CD4-positive, alpha-beta memory T cell (primary cell): ENCODE measurements around the gene TINAGL1. TPM values are rescaled to one million over a fixed set of nuclear protein-coding genes. Genes with fewer than 3 reads are reported as not detected.

Source experiments
- CTCF ChIA-PET: fragments of 350-600 bp; sonication (Branson Sonifier 250); formaldehyde crosslinking; loops from one replicate; lab custom pipeline; 2021; ENCODE audit warnings: inconsistent platforms; ENCODE audit not compliant: partially characterized antibody; lab: Charles Lee
- POLR2A ChIA-PET: fragments of 350-600 bp; sonication (Branson Sonifier 250); formaldehyde crosslinking; loops from one replicate; lab custom pipeline; 2021; ENCODE audit not compliant: partially characterized antibody; lab: Charles Lee
- DNase-seq, 5 donors: peaks; one replicate each; pipeline versions ENCODE4 v3.0.0 to v3.0.0-alpha.2; 2020 to 2022; ENCODE audit warnings: mixed read lengths in 1 of 5
- H3K27ac ChIP-seq: one replicate; pipeline ENCODE4 v1.7.0; 2013; ENCODE audit warnings: low read depth, low read length
- H3K27me3 ChIP-seq: 2 replicates; pipeline ENCODE4 v1.7.0; 2013; ENCODE audit warnings: mild to moderate bottlenecking, low read length, moderate library complexity; ENCODE audit not compliant: insufficient read depth
- H3K36me3 ChIP-seq: 2 replicates; pipeline ENCODE4 v1.7.0; 2013; ENCODE audit warnings: mild to moderate bottlenecking, low read length, moderate library complexity; ENCODE audit not compliant: insufficient read depth
- H3K4me1 ChIP-seq: 2 replicates; pipeline ENCODE4 v1.7.0; 2013; ENCODE audit warnings: mild to moderate bottlenecking, low read length, moderate library complexity; ENCODE audit not compliant: insufficient read depth
- H3K4me3 ChIP-seq, 2 donors: one replicate each; pipeline ENCODE4 v1.7.0; 2013; ENCODE audit warnings: low read length in 2 of 2, mild to moderate bottlenecking in 1 of 2
- H3K9me3 ChIP-seq, 2 donors: one replicate each; pipeline ENCODE4 v1.7.0; 2013; ENCODE audit warnings: low read length in 2 of 2, control low read depth in 1 of 2; ENCODE audit not compliant: control insufficient read depth in 1 of 2
- H3K27ac Mint-ChIP-seq, 7 donors: one replicate each; pipeline ENCODE4 v1.8.0; 2020 to 2021; ENCODE audit warnings: mixed read lengths in 7 of 7, mild to moderate bottlenecking in 6 of 7, inconsistent platforms in 3 of 7, moderate library complexity in 3 of 7
- H3K27me3 Mint-ChIP-seq, 2 donors: one replicate each; pipeline ENCODE4 v1.8.0; 2020 to 2021; ENCODE audit warnings: mixed read lengths in 2 of 2
- H3K36me3 Mint-ChIP-seq, 2 donors: one replicate each; pipeline ENCODE4 v1.8.0; 2020 to 2021; ENCODE audit warnings: mixed read lengths in 2 of 2, inconsistent platforms in 1 of 2, mild to moderate bottlenecking in 1 of 2
- H3K4me1 Mint-ChIP-seq, 4 donors: one replicate each; pipeline ENCODE4 v1.8.0; 2020 to 2021; ENCODE audit warnings: mixed read lengths in 4 of 4, mild to moderate bottlenecking in 1 of 4
- H3K4me3 Mint-ChIP-seq, 8 donors: one replicate each; pipeline ENCODE4 v1.8.0; 2020 to 2021; ENCODE audit warnings: mixed read lengths in 8 of 8, mild to moderate bottlenecking in 7 of 8, moderate library complexity in 6 of 8, inconsistent platforms in 3 of 8
- H3K9me3 Mint-ChIP-seq, 8 donors: one replicate each; pipeline ENCODE4 v1.8.0; 2020 to 2021; ENCODE audit warnings: mixed read lengths in 8 of 8, mild to moderate bottlenecking in 5 of 8, inconsistent platforms in 3 of 8, moderate library complexity in 1 of 8
- intact Hi-C: fragments of 100-400 bp; cut with micrococcal nuclease; formaldehyde crosslinking; loops from one replicate; pipeline ENCODE4 v1.15.1; 2023
- polyA plus RNA-seq, 2 donors: library from polyadenylated mRNA; unstranded; fragments of 300-500 nt; fragmentation: Illumina TruSeq; gene quantifications; one replicate each; pipeline ENCODE4 v1.2.3, GENCODE V29; 2021
- total RNA-seq, 2 experiments: library from RNA; stranded (reverse); gene quantifications; one replicate each; pipeline ENCODE4 v1.2.3, GENCODE V29; 2021

The TINAGL1 gene
- total and polyA plus RNA-seq, 4 experiments from 2014 or later: not detected

GRCh38 chr1:31573261-31573660 is 3.1 kb upstream of the TINAGL1 start:
- Histone ChIP-seq H3K4me3 (no peak overlapping the region), H3K9me3 (no peaks in the 10 kb centered on the region), H3K27ac (no peak overlapping the region), H3K4me1 (no peaks in the 10 kb centered on the region), H3K27me3 (no peaks in the 10 kb centered on the region), H3K36me3 (no peaks in the 10 kb centered on the region)
- CTCF ChIA-PET: no interaction called here
- Mint-ChIP-seq H3K4me3 (no peak overlapping the region), H3K27me3 (peaks cover 16 to 18% of the 10 kb centered on the region in 2 donors), H3K36me3 (no peaks in the 10 kb centered on the region), H3K4me1 (peaks cover 0 to 4% (median under 1%) of the 10 kb centered on the region in 4 donors), H3K27ac (no peak overlapping the region), H3K9me3 (no peaks in the 10 kb centered on the region)
- POLR2A ChIA-PET: no interaction called here
- intact Hi-C loops: no loop called here
- no peak for DNase-seq

DNA sequence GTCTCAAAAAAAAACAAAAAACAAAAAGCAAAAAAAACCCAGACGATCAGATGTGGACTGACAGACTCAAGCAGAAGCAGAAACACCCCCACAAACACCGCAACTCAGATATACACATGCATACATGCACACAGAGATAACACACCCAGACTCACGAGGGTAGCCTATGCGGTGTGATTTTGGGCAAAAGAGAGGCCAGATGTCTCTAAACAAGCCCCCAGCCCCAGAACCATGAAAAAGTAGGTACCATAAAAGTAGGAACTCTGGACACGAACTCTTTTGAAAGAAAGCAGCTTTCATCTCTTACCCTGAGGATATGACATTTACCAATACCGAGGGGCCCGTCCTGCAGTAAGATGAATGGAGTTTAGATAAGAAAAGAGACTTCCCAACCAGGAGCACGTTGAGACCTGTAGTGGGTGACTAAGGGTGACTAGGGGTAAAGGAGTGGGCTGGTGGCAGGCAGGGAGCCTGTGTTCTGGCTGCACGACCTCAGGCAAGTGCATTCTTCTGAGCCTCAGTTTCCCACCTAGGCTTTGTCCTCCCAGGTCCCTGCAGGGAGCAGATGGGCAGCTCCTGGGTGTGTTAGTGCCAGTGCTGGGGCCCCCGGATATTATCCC is 1.5 kb upstream of the TINAGL1 start:
- H3K36me3 Mint-ChIP-seq: no peaks in the 10 kb centered on the region
- H3K4me3 Mint-ChIP-seq: no peak overlapping the region
- peak overlapping the region in 1 of 7 donors; percentile 9 for H3K27ac Mint-ChIP-seq
- no peaks in the 10 kb centered on the region for H3K9me3 Mint-ChIP-seq
- H3K27me3 ChIP-seq: no peaks in the 10 kb centered on the region
- no peaks in the 10 kb centered on the region for H3K36me3 ChIP-seq
- no peak overlapping the region for H3K4me3 ChIP-seq
- intact Hi-C loops: no loop called here
- H3K27me3 Mint-ChIP-seq: peaks cover 14 to 16% of the 10 kb centered on the region in 2 donors
- no peaks in the 10 kb centered on the region for H3K9me3 ChIP-seq
- H3K4me1 Mint-ChIP-seq: peaks cover 0 to 4% (median under 1%) of the 10 kb centered on the region in 4 donors
- no peak for DNase-seq
- H3K27ac ChIP-seq: no peak overlapping the region
- H3K4me1 ChIP-seq: no peaks in the 10 kb centered on the region
- CTCF ChIA-PET: no interaction called here
- POLR2A ChIA-PET: no interaction called here

DNA sequence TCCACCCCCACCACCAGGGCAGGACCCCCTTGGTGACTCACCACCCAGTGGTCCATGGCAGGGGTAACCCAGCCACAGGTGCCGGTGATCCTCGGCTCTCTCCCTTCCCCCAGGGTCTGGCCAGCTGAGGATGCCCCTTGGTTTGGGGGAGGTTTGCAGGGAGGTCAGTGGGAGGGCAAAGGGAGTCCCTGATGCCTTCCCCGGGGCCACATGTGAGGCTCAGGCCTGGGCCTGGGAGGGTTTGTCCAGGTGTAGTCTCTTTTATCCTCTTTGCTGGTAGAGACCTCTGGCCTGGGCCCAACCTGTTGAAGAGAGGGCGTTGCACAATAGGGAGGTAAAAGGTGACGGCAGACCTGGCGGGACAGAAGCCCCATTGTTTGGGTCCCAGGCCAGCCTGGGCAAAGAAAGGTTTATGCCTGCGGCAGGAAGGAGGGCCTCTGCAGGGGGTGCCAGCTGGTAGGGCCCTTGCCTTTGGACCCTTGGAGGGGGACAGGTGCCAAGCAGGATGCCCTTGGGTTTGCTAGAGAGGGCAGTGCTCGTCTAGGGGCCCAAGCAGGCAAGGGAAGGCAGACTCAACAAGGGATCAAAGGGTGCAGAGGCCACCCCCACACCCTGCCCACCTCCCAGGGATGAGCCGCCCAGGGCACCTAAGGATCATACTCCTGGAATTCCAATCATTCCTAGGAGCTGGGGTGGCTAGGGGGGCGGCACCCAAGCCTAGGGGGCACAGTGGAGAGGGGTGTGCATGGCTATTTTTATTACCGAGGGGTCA is 760 bp upstream of the TINAGL1 start:
- Histone ChIP-seq H3K4me1 (no peaks in the 10 kb centered on the region), H3K9me3 (no peaks in the 10 kb centered on the region), H3K36me3 (no peaks in the 10 kb centered on the region), H3K27ac (no peak overlapping the region), H3K27me3 (no peaks in the 10 kb centered on the region), H3K4me3 (no peak overlapping the region)
- Mint-ChIP-seq H3K4me1 (peaks cover 0 to 4% (median under 1%) of the 10 kb centered on the region in 4 donors), H3K27ac (no peak overlapping the region), H3K4me3 (no peak overlapping the region), H3K9me3 (no peaks in the 10 kb centered on the region), H3K36me3 (no peaks in the 10 kb centered on the region), H3K27me3 (peaks cover 14 to 15% of the 10 kb centered on the region in 2 donors)
- intact Hi-C loops: no loop called here
- POLR2A ChIA-PET: no interaction called here
- CTCF ChIA-PET: no interaction called here
- no peak for DNase-seq

- Mint-ChIP-seq H3K4me3 (peak overlapping the region in 1 of 8 donors; percentile 26), H3K4me1 (peaks cover 0 to 4% (median under 1%) of the 10 kb centered on the region in 4 donors), H3K36me3 (no peaks in the 10 kb centered on the region), H3K27me3 (peaks cover 4 to 11% of the 10 kb centered on the region in 2 donors), H3K9me3 (no peaks in the 10 kb centered on the region), H3K27ac (peak overlapping the region in 1 of 7 donors; percentile 8)
- Histone ChIP-seq H3K27me3 (no peaks in the 10 kb centered on the region), H3K9me3 (no peaks in the 10 kb centered on the region), H3K4me3 (no peak overlapping the region), H3K27ac (no peak overlapping the region), H3K4me1 (no peaks in the 10 kb centered on the region), H3K36me3 (no peaks in the 10 kb centered on the region)
- DNase-seq: no peak
- intact Hi-C loops: no loop called here
- POLR2A ChIA-PET: no interaction called here
- CTCF ChIA-PET: interaction anchor here (0.7 kb wide), 1 partner anchor 14 kb away, joined by 3 read pairs; no protein-coding TSS in a partner anchor
Measured at GRCh38 chr1:31576743-31577455, 584 bp downstream of the TINAGL1 start.

- no peaks in the 10 kb centered on the region for H3K4me1 ChIP-seq
- no peak overlapping the region for H3K4me3 Mint-ChIP-seq
- no peaks in the 10 kb centered on the region for H3K36me3 ChIP-seq
- no peaks in the 10 kb centered on the region for H3K27me3 ChIP-seq
- no peaks in the 10 kb centered on the region for H3K36me3 Mint-ChIP-seq
- DNase-seq: no peak
- peaks cover 0 to 4% (median under 1%) of the 10 kb centered on the region in 4 donors for H3K4me1 Mint-ChIP-seq
- no peaks in the 10 kb centered on the region for H3K9me3 ChIP-seq
- no peaks in the 10 kb centered on the region for H3K9me3 Mint-ChIP-seq
- no peak overlapping the region for H3K4me3 ChIP-seq
- intact Hi-C loops: no loop called here
- H3K27ac Mint-ChIP-seq: no peak overlapping the region
- H3K27me3 Mint-ChIP-seq: peaks cover 3 to 10% of the 10 kb centered on the region in 2 donors
- H3K27ac ChIP-seq: no peak overlapping the region
- ChIA-PET POLR2A (no interaction called here), CTCF (interaction anchor here (0.7 kb wide), 1 partner anchor 14 kb away, joined by 3 read pairs; no protein-coding TSS in a partner anchor)
Measured at GRCh38 chr1:31577515-31578192, 1.3 kb downstream of the TINAGL1 start.

- no peaks in the 10 kb centered on the region for H3K36me3 Mint-ChIP-seq
- intact Hi-C loops: no loop called here
- no peak overlapping the region for H3K4me3 Mint-ChIP-seq
- H3K9me3 ChIP-seq: no peaks in the 10 kb centered on the region
- peaks cover 0 to 8% of the 10 kb centered on the region in 2 donors for H3K27me3 Mint-ChIP-seq
- peaks cover 0 to 4% (median under 1%) of the 10 kb centered on the region in 4 donors for H3K4me1 Mint-ChIP-seq
- POLR2A ChIA-PET: no interaction called here
- no peak overlapping the region for H3K27ac ChIP-seq
- CTCF ChIA-PET: no interaction called here
- H3K4me1 ChIP-seq: no peaks in the 10 kb centered on the region
- no peak for DNase-seq
- H3K27ac Mint-ChIP-seq: no peak overlapping the region
- H3K4me3 ChIP-seq: no peak overlapping the region
- no peaks in the 10 kb centered on the region for H3K27me3 ChIP-seq
- H3K36me3 ChIP-seq: no peaks in the 10 kb centered on the region
- no peaks in the 10 kb centered on the region for H3K9me3 Mint-ChIP-seq
Measured at GRCh38 chr1:31579374-31579773, 3.1 kb downstream of the TINAGL1 start.
